Activated CD8-positive, alpha-beta T cell treated with anti-CD3 and anti-CD28 coated beads for 36 hours (primary cell): ENCODE measurements around the gene WBP1. TPM values are rescaled to one million over a fixed set of nuclear protein-coding genes. Genes with fewer than 3 reads are reported as not detected.

ENCODE experiments used
- ATAC-seq: fragments of 200-7000 bp; cut with Tn5 transposase; one replicate; pipeline ENCODE4 v1.10.0; 2021; ENCODE audit warnings: mild to moderate bottlenecking, moderate library complexity
- CTCF ChIA-PET: fragments of 350-600 bp; sonication (Branson Sonifier 250); formaldehyde crosslinking; loops from one replicate; lab custom pipeline; 2021; ENCODE audit warnings: antibody characterized with exemption; lab: Charles Lee
- POLR2A ChIA-PET: fragments of 350-600 bp; sonication (Branson Sonifier 250); formaldehyde crosslinking; loops from one replicate; lab custom pipeline; 2021; ENCODE audit warnings: antibody characterized with exemption; lab: Charles Lee
- DNase-seq: peaks from one replicate; pipeline ENCODE4 v3.0.0-alpha.2; 2020
- H3K27ac Mint-ChIP-seq: one replicate; pipeline ENCODE4 v1.8.0; 2021; ENCODE audit warnings: mild to moderate bottlenecking, mixed read lengths
- H3K27me3 Mint-ChIP-seq: one replicate; pipeline ENCODE4 v1.8.0; 2021; ENCODE audit warnings: mixed read lengths
- H3K36me3 Mint-ChIP-seq: one replicate; pipeline ENCODE4 v1.8.0; 2021; ENCODE audit warnings: low read depth, mixed read lengths
- H3K4me1 Mint-ChIP-seq: one replicate; pipeline ENCODE4 v1.8.0; 2021; ENCODE audit warnings: low read depth, mixed read lengths
- H3K4me3 Mint-ChIP-seq: one replicate; pipeline ENCODE4 v1.8.0; 2021; ENCODE audit warnings: mild to moderate bottlenecking, moderate library complexity, mixed read lengths
- H3K9me3 Mint-ChIP-seq: one replicate; pipeline ENCODE4 v1.8.0; 2021; ENCODE audit warnings: mixed read lengths
- CTCF ChIP-seq: fragments of 200-600 bp; IDR thresholded peaks from one replicate; pipeline ENCODE4 v1.8.0; 2022; ENCODE audit warnings: antibody characterized with exemption, mild to moderate bottlenecking
- intact Hi-C: fragments of 100-400 bp; cut with micrococcal nuclease; formaldehyde crosslinking; loops from one replicate; pipeline ENCODE4 v1.10.0; 2022
- total RNA-seq, 2 experiments: library from RNA; stranded (reverse); gene quantifications; one replicate each; pipeline ENCODE4 v1.2.3, GENCODE V29; 2021

WBP1 gene
- 10 to 100 TPM; 20.3 to 23.0 TPM for total RNA-seq

GRCh38 chr2:74458132-74458937 is at the start of gene WBP1:
TSS of gene WBP1 (plus strand) at chr2:74458438. CDS start at chr2:74458603, 165 bp downstream.
- H3K27ac Mint-ChIP-seq: peak within 1 kb of the TSS; percentile 99
- CTCF ChIA-PET: interaction anchor here (0.8 to 4.1 kb wide), 10 partner anchors 9 to 209 kb away, joined by 3 to 30 read pairs (median 5); partner anchors contain the start of genes AUP1, CCDC142, HTRA2 and MRPL53
- ATAC-seq (peak; percentile 84), DNase-seq (peak; percentile 100)
- peaks cover 42% of the 10 kb centered on the region for H3K4me1 Mint-ChIP-seq
- peaks cover 25% of the 10 kb centered on the region for H3K36me3 Mint-ChIP-seq
- H3K27me3 Mint-ChIP-seq: no peaks in the 10 kb centered on the region
- intact Hi-C loops: no loop called here
- POLR2A ChIA-PET: interaction anchor here (1.0 to 5.6 kb wide), 11 partner anchors 9 to 73 kb away, joined by 3 to 48 read pairs (median 10); partner anchors contain the start of genes AUP1, C2orf81, CCDC142 and HTRA2
- no peaks in the 10 kb centered on the region for H3K9me3 Mint-ChIP-seq
- no peak for TF ChIP-seq CTCF
- H3K4me3 Mint-ChIP-seq: peak within 1 kb of the TSS; percentile 98

- Mint-ChIP-seq H3K4me1 (peaks cover 11% of the 10 kb centered on the region), H3K27ac (no peak overlapping the region), H3K36me3 (no peaks in the 10 kb centered on the region), H3K27me3 (peaks cover 9% of the 10 kb centered on the region), H3K4me3 (no peak overlapping the region), H3K9me3 (no peaks in the 10 kb centered on the region)
- DNase-seq: no peak
- TF ChIP-seq CTCF: no peak
- CTCF ChIA-PET: interaction anchor here (1.0 to 1.1 kb wide), 2 partner anchors 21 to 163 kb away, joined by 3 to 6 read pairs; no protein-coding TSS in a partner anchor
- POLR2A ChIA-PET: interaction anchor here (1.3 kb wide), 1 partner anchor 21 kb away, joined by 4 read pairs; no protein-coding TSS in a partner anchor
- intact Hi-C loops: no loop called here
- no peak for ATAC-seq
These were observed 45.1 kb upstream of the WBP1 start for GRCh38 chr2:74413001-74413698.

- ATAC-seq: no peak
- peaks cover 6% of the 10 kb centered on the region for H3K27me3 Mint-ChIP-seq
- ChIA-PET POLR2A (interaction anchor here (1.3 kb wide), 1 partner anchor 23 kb away, joined by 3 read pairs; no protein-coding TSS in a partner anchor), CTCF (interaction anchor here (1.0 to 1.5 kb wide), 2 partner anchors 13 to 22 kb away, joined by 3 to 6 read pairs; no protein-coding TSS in a partner anchor)
- H3K4me3 Mint-ChIP-seq: peak overlapping the region; percentile 54
- no peak for TF ChIP-seq CTCF
- H3K36me3 Mint-ChIP-seq: no peaks in the 10 kb centered on the region
- no peaks in the 10 kb centered on the region for H3K9me3 Mint-ChIP-seq
- no peak for DNase-seq
- H3K27ac Mint-ChIP-seq: no peak overlapping the region
- H3K4me1 Mint-ChIP-seq: peaks cover 11% of the 10 kb centered on the region
- intact Hi-C loops: no loop called here
These were observed 43.8 kb upstream of the WBP1 start for GRCh38 chr2:74414441-74414840.

- Mint-ChIP-seq H3K27ac (no peak overlapping the region), H3K36me3 (no peaks in the 10 kb centered on the region), H3K4me3 (peak overlapping the region; percentile 54), H3K27me3 (peaks cover 5% of the 10 kb centered on the region), H3K4me1 (peaks cover 14% of the 10 kb centered on the region), H3K9me3 (no peaks in the 10 kb centered on the region)
- DNase-seq (peak; percentile 25), ATAC-seq (peak; percentile 57)
- intact Hi-C loops: no loop called here
- no peak for TF ChIP-seq CTCF
- ChIA-PET CTCF (interaction anchor here (1.0 to 1.5 kb wide), 4 partner anchors 9 to 80 kb away, joined by 3 read pairs; no protein-coding TSS in a partner anchor), POLR2A (interaction anchor here (1.3 kb wide), 1 partner anchor 23 kb away, joined by 3 read pairs; no protein-coding TSS in a partner anchor)
These were observed 43.1 kb upstream of the WBP1 start for GRCh38 chr2:74414881-74415761.
